OCI-LY1 (cell line): Measurements from ENCODE around the gene SLAMF6.

Source experiments
- H2AFZ ChIP-seq: fragments of 200-600 bp; sonication (generic), shearing (Covaris generic); 2 replicates; pipeline ENCODE4 v1.6.0; 2014; ENCODE audit warnings: antibody characterized with exemption, mild to moderate bottlenecking, low read length
- H3F3A ChIP-seq: fragments of 200-600 bp; sonication (generic), shearing (Covaris generic); 2 replicates; pipeline ENCODE4 v1.6.0; 2014; ENCODE audit warnings: mild to moderate bottlenecking, antibody characterized with exemption, low read length, moderate library complexity; ENCODE audit not compliant: insufficient read depth
- H3K27ac ChIP-seq: fragments of 200-600 bp; sonication (generic); 2 replicates; pipeline ENCODE4 v1.5.1; 2014; ENCODE audit warnings: low read length, mixed run types, mild to moderate bottlenecking, low read depth; ENCODE audit not compliant: poor library complexity, severe bottlenecking
- H3K27me3 ChIP-seq: fragments of 200-600 bp; sonication (generic); 2 replicates; pipeline ENCODE4 v1.6.0; 2014; ENCODE audit warnings: antibody characterized with exemption, mild to moderate bottlenecking, low read length, moderate library complexity; ENCODE audit not compliant: insufficient read depth
- H3K36me3 ChIP-seq: fragments of 200-600 bp; sonication (generic); 2 replicates; pipeline ENCODE4 v1.6.1; 2014; ENCODE audit warnings: mild to moderate bottlenecking, antibody characterized with exemption, low read length, moderate library complexity, mixed read lengths; ENCODE audit not compliant: insufficient read depth
- H3K4me1 ChIP-seq: fragments of 200-600 bp; sonication (generic); 2 replicates; pipeline ENCODE4 v1.5.1; 2014; ENCODE audit warnings: mild to moderate bottlenecking, low read length, moderate library complexity; ENCODE audit not compliant: insufficient read depth, severe bottlenecking
- H3K4me2 ChIP-seq: fragments of 200-600 bp; sonication (generic), shearing (Covaris generic); 2 replicates; pipeline ENCODE4 v1.6.1; 2014; ENCODE audit warnings: low read length
- H3K4me3 ChIP-seq: fragments of 200-600 bp; sonication (generic); 2 replicates; pipeline ENCODE4 v1.5.1; 2014; ENCODE audit warnings: low read length, low read depth, mild to moderate bottlenecking, mixed read lengths; ENCODE audit not compliant: poor library complexity, severe bottlenecking
- H3K79me2 ChIP-seq: fragments of 200-600 bp; shearing (Covaris generic); 2 replicates; pipeline ENCODE4 v1.6.1; 2016; ENCODE audit warnings: mixed run types, low read length, mixed read lengths; ENCODE audit not compliant: insufficient read depth
- H3K9ac ChIP-seq: fragments of 200-600 bp; sonication (generic), shearing (Covaris generic); 2 replicates; pipeline ENCODE4 v1.6.1; 2014; ENCODE audit warnings: mild to moderate bottlenecking, low read length, mixed read lengths
- H3K9me2 ChIP-seq: fragments of 200-600 bp; sonication (generic), shearing (Covaris generic); 2 replicates; pipeline ENCODE4 v1.6.1; 2014; ENCODE audit warnings: low read depth, mild to moderate bottlenecking, low read length, mixed read lengths
- H3K9me3 ChIP-seq: fragments of 200-600 bp; shearing (Covaris generic); 2 replicates; pipeline ENCODE4 v1.6.1; 2014; ENCODE audit warnings: low read length, mixed read lengths
- H4K20me1 ChIP-seq: fragments of 200-600 bp; sonication (generic), shearing (Covaris generic); 2 replicates; pipeline ENCODE4 v1.6.0; 2016; ENCODE audit warnings: mild to moderate bottlenecking, low read length; ENCODE audit not compliant: insufficient read depth
- CTCF ChIP-seq: fragments of 200-600 bp; sonication (generic), shearing (Covaris generic); IDR thresholded peaks from 2 replicates; pipeline ENCODE4 v1.5.1; 2017; ENCODE audit warnings: mild to moderate bottlenecking, antibody characterized with exemption, low read length, moderate library complexity, mixed read lengths
- EZH2 ChIP-seq: fragments of 200-600 bp; sonication (generic), shearing (Covaris generic); IDR thresholded peaks from 2 replicates; pipeline ENCODE4 v1.8.0; 2017; ENCODE audit warnings: borderline replicate concordance, mixed run types, mild to moderate bottlenecking, antibody characterized with exemption, low read length, moderate library complexity, mixed read lengths

The SLAMF6 gene

GRCh38 chr1:160488347-160489058 lies 34.6 kb downstream of the SLAMF6 start:
- H4K20me1 ChIP-seq, result no peaks in the 10 kb centered on the region
- H3K4me1 ChIP-seq, result peaks cover 52% of the 10 kb centered on the region
- no peak for TF ChIP-seq CTCF
- TF ChIP-seq EZH2, result no peak
- no peaks in the 10 kb centered on the region for H3K9me3 ChIP-seq
- peak overlapping the region; percentile 46 for H3K4me2 ChIP-seq
- peak overlapping the region; percentile 24 for H3K4me3 ChIP-seq
- no peaks in the 10 kb centered on the region for H3F3A ChIP-seq
- no peaks in the 10 kb centered on the region for H3K79me2 ChIP-seq
- H3K36me3 ChIP-seq, result peaks cover 70% of the 10 kb centered on the region
- no peaks in the 10 kb centered on the region for H3K27me3 ChIP-seq
- H3K27ac ChIP-seq, result peak overlapping the region; percentile 98
- H3K9ac ChIP-seq, result peak overlapping the region; percentile 63
- no peaks in the 10 kb centered on the region for H3K9me2 ChIP-seq
- no peak overlapping the region for H2AFZ ChIP-seq

- H3K9me2 ChIP-seq, result no peaks in the 10 kb centered on the region
- peak overlapping the region; percentile 98 for H3K27ac ChIP-seq
- H3K27me3 ChIP-seq, result no peaks in the 10 kb centered on the region
- no peaks in the 10 kb centered on the region for H3K9me3 ChIP-seq
- no peak overlapping the region for H2AFZ ChIP-seq
- no peaks in the 10 kb centered on the region for H3F3A ChIP-seq
- TF ChIP-seq EZH2, result no peak
- no peak for TF ChIP-seq CTCF
- no peak overlapping the region for H3K4me3 ChIP-seq
- peaks cover 54% of the 10 kb centered on the region for H3K4me1 ChIP-seq
- H3K36me3 ChIP-seq, result peaks cover 52% of the 10 kb centered on the region
- no peak overlapping the region for H3K4me2 ChIP-seq
- no peaks in the 10 kb centered on the region for H3K79me2 ChIP-seq
- no peaks in the 10 kb centered on the region for H4K20me1 ChIP-seq
- H3K9ac ChIP-seq, result no peak overlapping the region
Observed at GRCh38 chr1:160486453-160486852, 36.6 kb downstream of the SLAMF6 start.

GRCh38 chr1:160483505-160484185 lies 39.4 kb downstream of the SLAMF6 start:
- H3K4me1 ChIP-seq, result peaks cover 26% of the 10 kb centered on the region
- no peak overlapping the region for H2AFZ ChIP-seq
- no peaks in the 10 kb centered on the region for H3K79me2 ChIP-seq
- no peak for TF ChIP-seq CTCF
- TF ChIP-seq EZH2, result no peak
- H3K9me3 ChIP-seq, result no peaks in the 10 kb centered on the region
- no peaks in the 10 kb centered on the region for H3K27me3 ChIP-seq
- no peaks in the 10 kb centered on the region for H4K20me1 ChIP-seq
- H3K4me3 ChIP-seq, result no peak overlapping the region
- peaks cover 28% of the 10 kb centered on the region for H3K36me3 ChIP-seq
- no peak overlapping the region for H3K9ac ChIP-seq
- no peaks in the 10 kb centered on the region for H3K9me2 ChIP-seq
- H3K4me2 ChIP-seq, result no peak overlapping the region
- peak overlapping the region; percentile 66 for H3K27ac ChIP-seq
- no peaks in the 10 kb centered on the region for H3F3A ChIP-seq
